GM19035 (cell line): Measurements from ENCODE around the gene NUF2.

ENCODE experiments used
- ATAC-seq: cut with Tn5 transposase; IDR thresholded peaks from one replicate; pipeline ENCODE4 v1.9.1; 2021; ENCODE audit not compliant: unreplicated experiment

Gene NUF2

DNA sequence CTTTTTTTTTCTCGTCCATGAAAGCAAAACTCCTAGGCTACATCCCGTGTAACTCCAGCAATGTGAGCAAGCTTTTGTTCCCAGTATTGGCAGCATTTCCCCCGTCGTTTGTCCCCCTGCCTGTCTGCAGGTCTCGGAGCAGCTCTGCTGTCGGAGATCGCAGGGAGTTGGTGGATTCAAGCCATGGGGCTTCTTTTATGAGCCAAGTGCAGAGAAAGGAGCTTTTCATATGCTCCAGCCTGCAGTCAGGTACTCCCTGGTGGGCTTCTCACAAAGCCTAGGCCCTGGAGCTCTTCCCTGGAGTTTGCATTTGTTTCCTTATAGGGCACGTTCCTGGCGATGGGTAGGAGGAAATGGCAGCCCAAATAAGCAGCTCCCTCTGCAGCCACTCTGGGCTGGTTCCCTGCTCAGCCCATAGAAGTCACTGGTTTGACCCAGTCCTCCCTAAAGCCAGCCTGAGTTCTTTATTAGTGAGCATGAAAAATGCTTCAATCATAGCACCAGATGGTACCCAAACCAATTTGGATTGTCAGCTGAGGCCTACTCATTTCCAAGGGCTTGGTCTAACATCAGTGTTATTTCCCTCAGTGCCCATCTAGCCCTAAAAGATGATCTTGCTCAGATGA, 78.3 kb downstream of the NUF2 start:
- ATAC-seq, result no peak

- ATAC-seq, result no peak
Observed at GRCh38 chr1:163401211-163401610, 79.5 kb downstream of the NUF2 start.
